HFFc6 (cell line): Measurements from ENCODE around the gene PCYOX1L. TPM values are rescaled to one million over a fixed set of nuclear protein-coding genes. Genes with fewer than 3 reads are reported as not detected.

Experiments
- DNase-seq: peaks from one replicate; pipeline ENCODE4 v3.0.0-alpha.2; 2018
- H3K27ac Mint-ChIP-seq: 2 replicates; pipeline ENCODE4 v1.8.0; 2020; ENCODE audit warnings: mild to moderate bottlenecking, mixed read lengths
- H3K27me3 Mint-ChIP-seq: 2 replicates; pipeline ENCODE4 v1.8.0; 2021; ENCODE audit warnings: mild to moderate bottlenecking, moderate library complexity, mixed read lengths; ENCODE audit not compliant: insufficient read depth
- H3K36me3 Mint-ChIP-seq: 2 replicates; pipeline ENCODE4 v1.8.0; 2021; ENCODE audit warnings: low read depth, mixed read lengths
- H3K4me1 Mint-ChIP-seq: 2 replicates; pipeline ENCODE4 v1.8.0; 2020; ENCODE audit warnings: low read depth, mixed read lengths
- H3K4me3 Mint-ChIP-seq: 2 replicates; pipeline ENCODE4 v1.8.0; 2020; ENCODE audit warnings: mild to moderate bottlenecking, moderate library complexity, mixed read lengths
- H3K9me3 Mint-ChIP-seq: 2 replicates; pipeline ENCODE4 v1.8.0; 2020; ENCODE audit warnings: mild to moderate bottlenecking, mixed read lengths
- CTCF ChIP-seq: fragments of 200-600 bp; sonication (generic); IDR thresholded peaks from 2 replicates; pipeline ENCODE4 v1.5.0; 2021; ENCODE audit warnings: antibody characterized with exemption, mild to moderate bottlenecking
- total RNA-seq, 6 experiments: library from RNA; stranded (reverse); fragmentation: NEBNext Ultra II Directional; extraction: Animal tissue kit (Norgen Biotek cat#: 25700); gene quantifications; 2 replicates in 1 of 6; 3 replicates in 5 of 6; pipeline ENCODE4 v1.2.3, GENCODE V29; 2021

Gene PCYOX1L
- total RNA-seq, 6 experiments from 2014 or later, result 9.8 to 13.5 (median 11.0) TPM

DNA sequence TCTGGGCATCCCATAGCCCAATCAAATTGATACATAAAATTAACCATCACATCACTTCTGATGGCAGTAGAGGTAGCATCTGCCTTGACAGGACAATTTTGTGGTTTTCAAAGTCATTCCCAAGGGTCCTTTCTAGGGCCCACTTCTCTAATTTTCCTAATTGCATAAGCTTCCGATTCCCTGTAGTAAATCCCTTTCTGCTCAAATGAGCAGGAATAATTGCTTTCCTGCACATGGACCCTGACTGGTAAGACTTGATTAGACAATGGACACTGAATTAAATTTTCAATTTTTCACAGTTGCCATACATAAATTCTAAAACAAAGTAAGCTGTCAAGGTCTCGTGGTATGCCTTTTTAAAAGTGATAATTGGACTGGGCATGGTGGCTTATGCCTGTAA is 43.2 kb downstream of the PCYOX1L start:
- H3K9me3 Mint-ChIP-seq, result no peaks in the 10 kb centered on the region
- no peak for DNase-seq
- peaks cover 56% of the 10 kb centered on the region for H3K4me1 Mint-ChIP-seq
- no peak for TF ChIP-seq CTCF
- no peak overlapping the region for H3K27ac Mint-ChIP-seq
- H3K36me3 Mint-ChIP-seq, result no peaks in the 10 kb centered on the region
- no peak overlapping the region for H3K4me3 Mint-ChIP-seq
- H3K27me3 Mint-ChIP-seq, result no peaks in the 10 kb centered on the region

DNA sequence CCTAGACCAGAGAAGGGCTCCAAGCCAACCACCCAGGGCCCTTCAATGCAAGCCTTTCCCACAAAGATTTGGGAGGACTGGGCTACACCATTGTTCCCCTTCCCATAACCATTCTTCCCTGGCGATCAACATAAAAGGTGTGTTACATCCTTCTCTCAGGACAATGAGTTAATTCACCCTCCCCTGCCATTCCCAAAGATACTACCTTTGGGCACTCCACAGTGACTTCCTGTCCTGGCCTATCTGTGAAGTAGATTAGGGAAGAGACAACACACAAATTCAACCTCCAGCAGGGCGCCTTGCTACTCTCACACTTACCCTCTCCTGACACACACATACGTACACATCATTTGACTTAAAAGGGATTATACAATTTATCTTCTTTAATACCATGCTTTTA is 44.4 kb downstream of the PCYOX1L start:
- Mint-ChIP-seq H3K4me1 (peaks cover 55% of the 10 kb centered on the region), H3K4me3 (no peak overlapping the region), H3K27me3 (no peaks in the 10 kb centered on the region), H3K27ac (peak overlapping the region; percentile 25; the same call in 1 of the 2 replicates), H3K9me3 (no peaks in the 10 kb centered on the region), H3K36me3 (peaks cover 4% of the 10 kb centered on the region; the same call in 1 of the 2 replicates)
- TF ChIP-seq CTCF, result no peak
- DNase-seq, result no peak

DNA sequence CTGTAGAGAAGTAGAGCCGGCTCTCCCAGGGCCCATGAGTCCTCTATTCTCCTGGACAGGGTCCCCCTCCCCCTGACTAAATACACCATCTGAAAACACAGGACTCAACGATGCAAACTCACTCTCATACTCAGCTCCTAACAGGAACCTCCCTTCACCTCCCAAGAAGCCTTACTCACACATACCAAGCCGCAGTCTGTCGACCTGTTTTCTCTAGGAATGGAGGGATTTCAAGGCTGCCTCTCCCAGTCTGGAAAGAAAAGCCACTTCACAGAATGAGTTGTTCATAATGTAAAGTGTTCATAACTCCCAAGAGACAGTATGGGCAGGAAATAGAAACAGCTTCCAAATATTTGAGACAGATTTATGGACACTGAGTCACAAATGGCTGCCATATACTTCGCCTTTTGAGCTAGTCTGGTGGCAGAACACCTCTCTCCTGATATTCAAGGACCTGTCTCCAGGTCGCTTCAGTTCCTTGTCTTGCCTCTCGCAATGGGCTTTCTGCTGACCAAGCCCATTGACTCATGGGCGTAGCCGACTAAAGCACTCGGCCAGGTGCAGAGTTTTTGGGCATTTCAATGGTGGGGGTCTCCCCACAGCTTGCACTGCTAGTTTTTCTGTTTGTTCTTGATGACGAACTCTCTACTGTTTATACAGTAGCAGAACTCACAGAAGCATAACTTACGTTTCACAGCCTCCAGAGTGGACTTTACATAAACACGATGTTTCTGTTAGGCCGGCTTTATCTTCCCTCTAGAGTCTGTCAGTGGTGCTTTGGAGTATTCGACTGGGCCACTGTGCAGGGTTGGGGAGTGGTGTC is 46.3 kb downstream of the PCYOX1L start:
- TF ChIP-seq CTCF, result no peak
- peak overlapping the region; percentile 97 for H3K27ac Mint-ChIP-seq
- peak overlapping the region; percentile 70 for H3K4me3 Mint-ChIP-seq
- no peaks in the 10 kb centered on the region for H3K9me3 Mint-ChIP-seq
- H3K4me1 Mint-ChIP-seq, result peaks cover 60% of the 10 kb centered on the region
- peaks cover 21% of the 10 kb centered on the region for H3K36me3 Mint-ChIP-seq
- peak; percentile 79 for DNase-seq
- H3K27me3 Mint-ChIP-seq, result no peaks in the 10 kb centered on the region; the same call in 1 of the 2 replicates

- Mint-ChIP-seq H3K27me3 (no peaks in the 10 kb centered on the region; the same call in 1 of the 2 replicates), H3K4me1 (peaks cover 68% of the 10 kb centered on the region), H3K4me3 (peak overlapping the region; percentile 70), H3K9me3 (no peaks in the 10 kb centered on the region), H3K36me3 (peaks cover 29% of the 10 kb centered on the region), H3K27ac (peak overlapping the region; percentile 97)
- no peak; the same call in 1 of the 2 replicates for TF ChIP-seq CTCF
- peak; percentile 87 for DNase-seq
Observed at GRCh38 chr5:149404746-149405549, 47.1 kb downstream of the PCYOX1L start.

DNA sequence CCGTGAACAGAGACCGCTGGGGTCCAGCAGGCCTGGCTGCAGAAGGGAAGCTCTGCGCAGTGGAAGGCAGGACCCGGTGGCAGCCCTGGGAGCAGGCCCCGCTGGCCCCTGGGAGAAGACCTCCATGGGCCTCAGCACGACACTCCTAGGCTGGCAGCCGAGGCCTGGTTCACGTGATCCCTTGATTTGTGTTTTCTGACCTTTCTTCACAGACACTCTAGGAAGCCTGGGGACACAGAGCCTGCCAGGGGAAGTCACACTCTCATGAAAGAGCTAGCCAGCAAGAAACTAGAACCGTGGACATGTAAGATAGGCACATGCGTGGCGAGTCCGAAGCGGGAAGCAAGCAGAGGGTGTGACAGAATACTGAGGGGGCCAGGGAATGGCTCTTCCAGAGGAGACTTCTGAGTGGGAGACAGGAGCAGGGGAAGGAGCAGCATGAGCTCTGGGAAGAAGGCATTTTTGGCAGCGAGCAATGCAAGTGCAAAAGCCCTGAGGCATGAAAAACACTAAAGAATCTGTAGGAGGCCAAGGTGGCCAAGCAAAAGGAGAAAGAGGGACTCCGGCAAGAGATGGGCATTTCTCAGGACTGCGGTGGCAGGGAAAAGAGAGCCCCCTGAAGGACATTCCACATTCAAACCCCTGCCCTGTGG is 47.8 kb downstream of the PCYOX1L start:
- peaks cover 34% of the 10 kb centered on the region for H3K36me3 Mint-ChIP-seq
- no peak for DNase-seq
- no peak; the same call in 1 of the 2 replicates for TF ChIP-seq CTCF
- no peaks in the 10 kb centered on the region for H3K9me3 Mint-ChIP-seq
- no peaks in the 10 kb centered on the region; the same call in 1 of the 2 replicates for H3K27me3 Mint-ChIP-seq
- H3K4me1 Mint-ChIP-seq, result peaks cover 66% of the 10 kb centered on the region
- peak overlapping the region; percentile 96 for H3K4me3 Mint-ChIP-seq
- peak overlapping the region; percentile 97 for H3K27ac Mint-ChIP-seq
